Esophagus muscularis mucosa (tissue), 4 donors: ENCODE results near the gene MSRB1. TPM values are rescaled to one million over a fixed set of nuclear protein-coding genes. Genes with fewer than 3 reads are reported as not detected.

Experiments used
- DNase-seq: peaks from one replicate; pipeline ENCODE4 v3.0.0-alpha.2; 2017; ENCODE audit errors: extremely low spot score
- H3K27ac ChIP-seq, 4 donors: fragments of 200-600 bp; sonication (generic); replicated peaks in 1 of 4; 1 replicate in 3 of 4; 2 replicates in 1 of 4; pipeline ENCODE4 v1.5.1; 2016 to 2019; ENCODE audit warnings: mild to moderate bottlenecking in 1 of 4
- H3K27me3 ChIP-seq, 4 donors: fragments of 200-600 bp; sonication (generic); one replicate each; pipeline versions ENCODE4 v1.5.1 to v1.6.0; 2016 to 2019
- H3K36me3 ChIP-seq, 4 donors: fragments of 200-600 bp; sonication (generic); one replicate each; pipeline ENCODE4 v1.5.1; 2016 to 2019
- H3K4me1 ChIP-seq, 4 donors: fragments of 200-600 bp; sonication (generic); one replicate each; pipeline ENCODE4 v1.5.1; 2016 to 2019
- H3K4me3 ChIP-seq, 4 donors: fragments of 200-600 bp; sonication (generic); 1 replicate in 2 of 4; 2 replicates in 2 of 4; pipeline ENCODE4 v1.5.1; 2016 to 2019; ENCODE audit warnings: mild to moderate bottlenecking in 4 of 4, moderate library complexity in 1 of 4
- H3K9me3 ChIP-seq, 4 donors: fragments of 200-600 bp; sonication (generic); 1 replicate in 3 of 4; 2 replicates in 1 of 4; pipeline ENCODE4 v1.5.1; 2016 to 2019
- CTCF ChIP-seq, 3 experiments: fragments of 200-600 bp in 2 of 3; fragments of 450-650 bp in 1 of 3; sonication (generic) in 2 of 3; IDR thresholded peaks; one replicate each; pipeline ENCODE4 v1.5.1; 2017 to 2019; ENCODE audit warnings: antibody characterized with exemption in 3 of 3, mild to moderate bottlenecking in 2 of 3, moderate library complexity in 1 of 3
- EP300 ChIP-seq: sonication (generic); formaldehyde crosslinking; IDR thresholded peaks from one replicate; pipeline ENCODE4 v1.6.1; 2017; ENCODE audit warnings: antibody characterized with exemption
- POLR2A ChIP-seq: fragments of 450-650 bp; IDR thresholded peaks from one replicate; pipeline ENCODE4 v1.6.1; 2017; ENCODE audit warnings: antibody characterized with exemption, moderate library complexity, mild to moderate bottlenecking, low read depth
- POLR2AphosphoS5 ChIP-seq, 2 donors: sonication (generic); formaldehyde crosslinking; IDR thresholded peaks; one replicate each; pipeline ENCODE4 v1.6.1; 2017; ENCODE audit warnings: antibody characterized with exemption in 2 of 2
- WGBS: methylation state at CpG from one replicate; pipeline ENCODE4 v1.1.5; 2018; 5-methylcytosine and 5-hydroxymethylcytosine counted together
- intact Hi-C: fragments of 100-400 bp; cut with DNase I; formaldehyde crosslinking; loops from one replicate; pipeline ENCODE4 v1.15.1; 2023
- total RNA-seq, 4 donors: library from RNA; depleted of rRNA; stranded (reverse); fragments of >200 nt; gene quantifications; one replicate each; pipeline versions ENCODE4 v1.1.0 to v1.2.1, GENCODE V29; 2016

The MSRB1 gene
- total RNA-seq, 4 donors from 2014 or later, result 46.0 to 78.7 (median 53.1) TPM

DNA sequence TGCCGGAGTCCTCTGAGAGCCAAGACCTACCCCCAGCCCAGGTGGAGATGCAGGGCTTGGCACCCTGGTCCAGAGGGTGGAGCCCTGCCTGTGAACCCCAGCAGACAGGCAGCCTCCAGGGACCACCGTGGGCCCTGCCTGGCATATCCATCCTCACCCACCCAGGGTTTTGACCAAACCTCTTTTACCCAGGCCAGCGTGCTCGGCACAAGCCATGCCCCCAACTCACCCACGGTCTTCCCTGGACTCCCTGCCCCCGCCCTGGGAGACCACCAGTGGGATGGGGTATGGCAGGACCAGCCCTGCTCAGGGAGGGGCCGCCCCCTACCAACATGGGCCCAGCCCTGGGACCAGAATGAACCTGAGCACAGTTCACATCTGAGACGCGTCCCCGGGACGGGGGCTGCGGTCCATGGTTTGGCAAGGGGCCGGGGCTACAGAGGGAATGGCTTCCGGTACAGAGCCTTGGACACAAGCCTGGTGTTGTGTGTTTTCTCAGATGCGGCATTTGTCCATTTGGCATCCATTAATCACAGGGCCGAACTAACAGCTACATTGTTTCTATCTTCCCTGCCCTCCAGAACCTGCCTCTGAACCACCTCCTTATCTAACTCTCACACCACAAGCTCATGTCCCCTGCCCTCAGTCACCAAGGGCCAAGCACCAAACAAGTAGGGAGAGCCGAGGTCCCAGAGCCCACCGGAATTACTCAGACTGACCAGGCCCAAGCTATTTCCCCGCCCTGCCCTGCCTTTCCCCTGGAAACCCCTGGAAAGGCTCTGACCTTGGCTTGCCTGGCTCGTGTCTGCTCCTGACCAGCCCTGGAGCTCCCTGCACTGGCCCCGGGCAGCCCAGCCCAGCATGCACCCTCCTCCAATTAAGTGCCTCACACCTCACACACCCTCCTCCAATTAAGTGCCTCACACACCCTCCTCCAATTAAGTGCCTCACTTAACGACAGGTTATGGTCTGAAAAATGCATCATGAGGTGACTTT is 38.9 kb downstream of the MSRB1 start:
- H3K4me3 ChIP-seq, result no peak overlapping the region
- H3K27ac ChIP-seq, result no peak overlapping the region
- TF ChIP-seq POLR2A, result no peak
- no peak for TF ChIP-seq CTCF (IDR thresholded peaks at IDR 0.05)
- no peak for TF ChIP-seq POLR2AphosphoS5 (IDR thresholded peaks at IDR 0.05)
- TF ChIP-seq EP300, result no peak
- peaks cover 0 to 82% (median 0%) of the 10 kb centered on the region in 4 donors for H3K27me3 ChIP-seq
- WGBS, result 51% methylated on average over 11 of the region's 22 CpGs
- DNase-seq, result no peak
- H3K36me3 ChIP-seq, result no peaks in the 10 kb centered on the region
- H3K9me3 ChIP-seq, result no peaks in the 10 kb centered on the region
- H3K4me1 ChIP-seq, result no peaks in the 10 kb centered on the region
- intact Hi-C loops, result no loop called here

DNA sequence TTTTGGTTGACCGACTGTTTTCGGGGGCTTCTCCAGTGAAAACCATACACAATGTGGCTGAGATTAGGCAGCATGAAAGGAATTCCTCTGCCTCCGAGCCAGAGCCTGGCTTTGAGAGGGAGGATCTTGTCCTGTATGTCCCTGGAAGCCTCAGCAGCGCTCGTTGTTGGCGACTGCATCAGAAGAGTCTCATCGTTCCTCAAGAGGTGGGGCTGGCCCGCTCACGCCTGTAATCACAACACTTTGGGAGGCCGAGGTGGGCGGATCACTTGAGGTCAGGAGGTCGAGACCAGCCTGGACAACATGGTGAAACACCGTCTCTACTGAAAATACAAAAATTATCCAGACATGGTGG is 39.8 kb downstream of the MSRB1 start:
- H3K9me3 ChIP-seq, result no peaks in the 10 kb centered on the region
- no peak overlapping the region for H3K4me3 ChIP-seq
- TF ChIP-seq POLR2AphosphoS5 (IDR thresholded peaks at IDR 0.05) (no peak), EP300 (no peak), POLR2A (no peak), CTCF (IDR thresholded peaks at IDR 0.05) (no peak)
- H3K36me3 ChIP-seq, result no peaks in the 10 kb centered on the region
- DNase-seq, result no peak
- H3K4me1 ChIP-seq, result no peaks in the 10 kb centered on the region
- WGBS, result 61% methylated on average over 10 of the region's 13 CpGs
- H3K27me3 ChIP-seq, result peaks cover 0 to 81% (median 0%) of the 10 kb centered on the region in 4 donors
- no peak overlapping the region for H3K27ac ChIP-seq
- intact Hi-C loops, result no loop called here

DNA sequence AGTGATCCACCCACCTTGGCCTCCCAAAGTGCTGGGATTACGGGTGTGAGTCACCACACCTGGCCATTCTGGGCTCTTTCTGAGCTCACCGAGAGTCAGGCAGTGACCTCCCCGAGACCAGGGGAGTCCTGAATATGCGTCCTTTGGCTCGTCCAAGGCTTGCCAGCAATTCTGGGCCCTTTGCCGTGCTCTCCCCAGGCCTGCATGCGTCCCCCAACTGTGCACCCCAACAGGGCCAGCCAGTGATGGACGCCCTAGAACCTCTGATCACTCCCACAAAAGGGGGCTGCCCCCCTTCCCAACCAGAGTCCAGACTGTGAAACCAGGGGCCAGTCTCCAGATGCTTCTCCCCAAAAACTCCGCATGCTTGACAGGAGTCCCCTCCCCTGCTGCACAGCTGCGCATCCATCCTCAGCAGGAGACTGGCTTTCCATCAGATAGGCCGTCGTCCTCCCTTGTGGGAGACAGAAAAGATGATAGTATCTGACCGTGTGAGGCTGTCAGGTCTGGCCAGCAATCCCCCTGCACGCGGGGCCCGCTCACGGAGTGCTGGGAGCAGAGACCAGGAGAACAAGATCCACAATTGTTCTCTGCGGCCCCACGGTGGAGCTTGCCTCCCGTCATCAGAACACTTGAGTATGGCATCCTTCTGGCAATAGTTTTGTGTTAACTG is 40.3 kb downstream of the MSRB1 start:
- H3K4me3 ChIP-seq, result no peak overlapping the region
- H3K9me3 ChIP-seq, result no peaks in the 10 kb centered on the region
- no peak overlapping the region for H3K27ac ChIP-seq
- H3K27me3 ChIP-seq, result peaks cover 0 to 76% (median 0%) of the 10 kb centered on the region in 4 donors
- no peaks in the 10 kb centered on the region for H3K36me3 ChIP-seq
- DNase-seq, result no peak
- TF ChIP-seq CTCF (IDR thresholded peaks at IDR 0.05) (no peak), POLR2A (no peak), POLR2AphosphoS5 (IDR thresholded peaks at IDR 0.05) (no peak), EP300 (no peak)
- no peaks in the 10 kb centered on the region for H3K4me1 ChIP-seq
- intact Hi-C loops, result no loop called here
- WGBS, result 75% methylated on average over 18 of the region's 20 CpGs

DNA sequence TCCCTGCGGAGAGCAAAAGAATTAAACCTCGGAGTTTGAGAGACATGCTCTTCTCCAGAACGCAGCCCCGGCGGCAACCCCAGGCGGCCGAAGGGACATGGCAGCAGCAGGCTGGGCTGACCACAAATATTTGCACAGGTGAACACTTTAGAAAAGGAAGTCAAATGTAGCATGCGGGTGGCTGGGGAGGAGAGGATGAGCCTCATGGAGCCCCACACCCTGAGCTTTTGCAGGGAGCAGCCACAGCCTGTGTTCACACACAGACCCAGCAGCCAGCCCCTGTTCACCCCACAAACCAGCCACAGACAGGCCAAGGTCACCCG is 42.6 kb downstream of the MSRB1 start:
- intact Hi-C loops, result no loop called here
- no peaks in the 10 kb centered on the region for H3K36me3 ChIP-seq
- no peak overlapping the region for H3K27ac ChIP-seq
- no peak overlapping the region for H3K4me3 ChIP-seq
- H3K9me3 ChIP-seq, result no peaks in the 10 kb centered on the region
- H3K27me3 ChIP-seq, result peaks cover 0 to 67% (median 0%) of the 10 kb centered on the region in 4 donors
- TF ChIP-seq POLR2A, result no peak
- TF ChIP-seq CTCF (IDR thresholded peaks at IDR 0.05), result no peak
- TF ChIP-seq POLR2AphosphoS5 (IDR thresholded peaks at IDR 0.05), result no peak
- TF ChIP-seq EP300, result no peak
- WGBS, result 81% methylated on average over 9 of the region's 9 CpGs
- no peak for DNase-seq
- no peaks in the 10 kb centered on the region for H3K4me1 ChIP-seq
